K562 (cell line): Measurements from ENCODE around the gene NAGLU. TPM values are rescaled to one million over a fixed set of nuclear protein-coding genes. Genes with fewer than 3 reads are reported as not detected.

ENCODE experiments used
- ARID2 ChIP-seq: fragments of 450-650 bp; IDR thresholded peaks from 2 replicates; pipeline ENCODE4 v1.6.1; 2017; ENCODE audit warnings: antibody characterized with exemption, mild to moderate bottlenecking
- ATF4 ChIP-seq: fragments of 450-650 bp; formaldehyde crosslinking; IDR thresholded peaks from 2 replicates; pipeline ENCODE4 v1.4.0; 2022; ENCODE audit warnings: mild to moderate bottlenecking, moderate library complexity
- ATF7 ChIP-seq: fragments of 450-650 bp; IDR thresholded peaks from 2 replicates; pipeline ENCODE4 v1.7.1; 2014; ENCODE audit warnings: mild to moderate bottlenecking, moderate library complexity
- BRD9 ChIP-seq: fragments of 450-650 bp; IDR thresholded peaks from 2 replicates; pipeline ENCODE4 v1.6.1; 2018; ENCODE audit warnings: low read depth; ENCODE audit not compliant: partially characterized antibody
- CREM ChIP-seq: IDR thresholded peaks from 2 replicates; pipeline ENCODE4 v1.6.1; 2014; ENCODE audit warnings: antibody characterized with exemption, low read depth
- DEAF1 ChIP-seq: fragments of 450-650 bp; formaldehyde crosslinking; IDR thresholded peaks from 2 replicates; pipeline ENCODE4 v1.4.0; 2020; ENCODE audit warnings: mild to moderate bottlenecking, moderate library complexity
- E2F6 ChIP-seq, 2 experiments: IDR thresholded peaks; 2 replicates each; pipeline ENCODE4 v1.6.1; 2011; ENCODE audit warnings: borderline replicate concordance in 1 of 2, control low read depth in 1 of 2, low read depth in 1 of 2, low read length in 1 of 2, mild to moderate bottlenecking in 1 of 2, mixed read lengths in 1 of 2, moderate library complexity in 1 of 2; ENCODE audit not compliant: insufficient read depth in 1 of 2, insufficient read length in 1 of 2, poor library complexity in 1 of 2, severe bottlenecking in 1 of 2; ENCODE audit errors: extremely low read depth in 1 of 2
- EP300 ChIP-seq: IDR thresholded peaks from 2 replicates; pipeline ENCODE4 v1.6.1; 2012; ENCODE audit warnings: low read length, improper control_type of control experiment
- GMEB1 ChIP-seq: fragments of 250-450 bp; sonication (Bioruptor Pico); IDR thresholded peaks from 2 replicates; pipeline ENCODE4 v1.4.0; 2020; ENCODE audit warnings: mild to moderate bottlenecking
- GTF2E2 ChIP-seq: fragments of 200-800 bp; sonication (Bioruptor generic); IDR thresholded peaks from 2 replicates; pipeline ENCODE4 v1.6.1; 2016; ENCODE audit warnings: missing genetic modification characterization, missing compliant biosample characterization
- KDM5B ChIP-seq: fragments of 200-600 bp; sonication (generic); IDR thresholded peaks from 2 replicates; pipeline ENCODE4 v1.6.1; 2012; ENCODE audit warnings: low read depth, mild to moderate bottlenecking, moderate library complexity, low read length, control low read depth, inconsistent platforms; ENCODE audit not compliant: insufficient replicate concordance
- TBL1XR1 ChIP-seq, 2 experiments: IDR thresholded peaks; 2 replicates each; pipeline ENCODE4 v1.6.1; 2012; ENCODE audit warnings: improper control_type of control experiment in 2 of 2, low read length in 2 of 2, mild to moderate bottlenecking in 1 of 2
- TRIM25 ChIP-seq: fragments of 450-650 bp; IDR thresholded peaks from 2 replicates; pipeline ENCODE4 v1.7.0; 2016; ENCODE audit warnings: borderline replicate concordance
- VEZF1 ChIP-seq: fragments of 200-800 bp; sonication (Bioruptor generic); IDR thresholded peaks from 2 replicates; pipeline ENCODE4 v1.6.1; 2017; ENCODE audit warnings: missing genetic modification characterization, missing compliant biosample characterization
- YBX1 ChIP-seq: fragments of 450-650 bp; IDR thresholded peaks from 2 replicates; pipeline ENCODE4 v1.7.1; 2016; ENCODE audit warnings: mild to moderate bottlenecking
- YY1 ChIP-seq, 3 experiments: IDR thresholded peaks; 2 replicates each; pipeline ENCODE4 v1.6.1; 2011; ENCODE audit warnings: low read length in 2 of 3, mild to moderate bottlenecking in 2 of 3, moderate library complexity in 2 of 3, borderline replicate concordance in 1 of 3, control low read depth in 1 of 3, low read depth in 1 of 3; ENCODE audit not compliant: insufficient read depth in 3 of 3, insufficient replicate concordance in 2 of 3, control insufficient read depth in 1 of 3, insufficient read length in 1 of 3; ENCODE audit errors: extremely low read depth in 1 of 3
- polyA plus RNA-seq, 8 experiments: library from polyadenylated mRNA; depleted of rRNA in 4 of 8; stranded (reverse) in 5 of 8; unstranded in 3 of 8; fragments of >200 nt; fragmentation: Nextera tagmentation in 2 of 8; fragmentation: Illumina TruSeq in 1 of 8; extraction: Ambion mirVana in 2 of 8; extraction: Trizol in 1 of 8; gene quantifications; 2 replicates each; pipeline versions ENCODE4 v1.2.1 to v1.2.3, GENCODE V29; 2011 to 2014; ENCODE audit warnings: inconsistent platforms in 1 of 8, missing spikeins in 1 of 8
- total RNA-seq, 7 experiments: library from RNA; depleted of rRNA in 6 of 7; stranded (reverse); fragments of >200 nt in 6 of 7; fragmentation: Illumina TruSeq in 2 of 7; extraction: Trizol in 2 of 7; gene quantifications; 2 replicates each; pipeline versions ENCODE4 v1.2.1 to v1.2.3, GENCODE V29; 2011 to 2021; ENCODE audit warnings: low replicate concordance in 1 of 7

NAGLU gene
- total and polyA plus RNA-seq, 9 of the 15 experiments (the other 6 are each of a cell fraction or from before 2014, with no cell fraction given): 0.04 to 21.5 (median 8.5) TPM

- TF ChIP-seq TRIM25 (peak; percentile 55), ATF7 (0 out of 2 replicates have a peak, but pooled peaks have one; percentile 26), YBX1 (no peak), EP300 (peak; percentile 55), GMEB1 (CRISPR knock-in tag) (no peak), DEAF1 (peak; percentile 52; the same call in 1 of the 2 replicates), YY1 (IDR thresholded peaks at IDR 0.05; ENCODE audit: borderline replicate concordance in 1 of 3, control insufficient read depth in 1 of 3, extremely low read depth in 1 of 3, insufficient read depth in 3 of 3, insufficient read length in 1 of 3, insufficient replicate concordance in 2 of 3, low read depth in 1 of 3, low read length in 2 of 3) (peak in 2 of 3 experiments; percentile 16 to 17), ARID2 (0 out of 2 replicates have a peak, but pooled peaks have one; percentile 35), GTF2E2 (tag) (no peak), BRD9 (no peak), TBL1XR1 (IDR thresholded peaks at IDR 0.05; ENCODE audit: low read length in 2 of 2) (peak; percentile 11 to 65; a peak in 3 of 4 replicates), CREM (peak; percentile 78; the same call in 1 of the 2 replicates), VEZF1 (CRISPR knock-in tag) (peak; percentile 72), ATF4 (CRISPR knock-in tag) (no peak), E2F6 (IDR thresholded peaks at IDR 0.05; ENCODE audit: borderline replicate concordance in 1 of 2, extremely low read depth in 1 of 2, insufficient read depth in 1 of 2, insufficient read length in 1 of 2, low read depth in 1 of 2, low read length in 1 of 2, poor library complexity in 1 of 2, severe bottlenecking in 1 of 2) (peak in 1 of 2 experiments; percentile 31), KDM5B (peak; percentile 19)
Observed at GRCh38 chr17:42578282-42578869, 42.3 kb downstream of the NAGLU start (continued).
